Neural progenitor cell (in vitro differentiated cells): Measurements from ENCODE around the gene TUBD1. TPM values are rescaled to one million over a fixed set of nuclear protein-coding genes. Genes with fewer than 3 reads are reported as not detected.
"Not testable (repeated sequence)": the region's sequence is repeated elsewhere in the genome, so short reads cannot be mapped to it uniquely, and the experiment has no call there.

Source experiments
- DNase-seq: peaks from one replicate; pipeline ENCODE4 v3.0.0-alpha.2; 2016; ENCODE audit warnings: low spot score
- H2AFZ ChIP-seq: fragments of 200-600 bp; sonication (generic); replicated peaks from 2 replicates; pipeline ENCODE4 v1.6.1; 2016; ENCODE audit warnings: antibody characterized with exemption
- H3F3A ChIP-seq: fragments of 200-600 bp; sonication (generic); 2 replicates; pipeline ENCODE4 v1.6.1; 2016; ENCODE audit warnings: antibody characterized with exemption, low read depth
- H3K27ac ChIP-seq: fragments of 200-600 bp; sonication (generic); 2 replicates; pipeline ENCODE4 v1.5.1; 2016; ENCODE audit warnings: mild to moderate bottlenecking
- H3K27me3 ChIP-seq: fragments of 200-600 bp; sonication (generic); 2 replicates; pipeline ENCODE4 v1.6.1; 2016; ENCODE audit warnings: mild to moderate bottlenecking, moderate library complexity
- H3K36me3 ChIP-seq: fragments of 200-600 bp; sonication (generic); 2 replicates; pipeline ENCODE4 v1.5.1; 2016
- H3K4me1 ChIP-seq: fragments of 200-600 bp; sonication (generic); 2 replicates; pipeline ENCODE4 v1.6.1; 2016; ENCODE audit warnings: mixed run types
- H3K4me2 ChIP-seq: fragments of 200-600 bp; sonication (generic); 2 replicates; pipeline ENCODE4 v1.6.1; 2016
- H3K4me3 ChIP-seq: fragments of 200-600 bp; sonication (generic); 2 replicates; pipeline ENCODE4 v1.5.1; 2016
- H3K79me2 ChIP-seq: fragments of 200-600 bp; sonication (generic); 2 replicates; pipeline ENCODE4 v1.6.1; 2016; ENCODE audit warnings: low read depth
- H3K9ac ChIP-seq: fragments of 200-600 bp; sonication (generic); 2 replicates; pipeline ENCODE4 v1.6.1; 2016
- H3K9me3 ChIP-seq: fragments of 200-600 bp; sonication (generic); 2 replicates; pipeline ENCODE4 v1.5.1; 2016; ENCODE audit warnings: low read depth
- H4K20me1 ChIP-seq: fragments of 200-600 bp; sonication (generic); 2 replicates; pipeline ENCODE4 v1.6.1; 2016; ENCODE audit warnings: low read depth
- H3K27ac Mint-ChIP-seq: 3 replicates; pipeline ENCODE4 v1.8.0; 2021; ENCODE audit warnings: mixed read lengths
- H3K27me3 Mint-ChIP-seq: 2 replicates; pipeline ENCODE4 v1.8.0; 2022; ENCODE audit warnings: low read depth, mild to moderate bottlenecking, inconsistent platforms, moderate library complexity, mixed read lengths; ENCODE audit not compliant: insufficient read depth
- H3K36me3 Mint-ChIP-seq: 3 replicates; pipeline ENCODE4 v1.8.0; 2021; ENCODE audit warnings: mixed read lengths
- H3K4me1 Mint-ChIP-seq: 3 replicates; pipeline ENCODE4 v1.8.0; 2021; ENCODE audit warnings: mixed read lengths
- H3K4me3 Mint-ChIP-seq: 3 replicates; pipeline ENCODE4 v1.8.0; 2021; ENCODE audit warnings: mild to moderate bottlenecking, moderate library complexity, mixed read lengths
- H3K9me3 Mint-ChIP-seq: 3 replicates; pipeline ENCODE4 v1.8.0; 2020; ENCODE audit warnings: mixed read lengths
- CTCF ChIP-seq: fragments of 200-600 bp; sonication (generic); IDR thresholded peaks from 2 replicates; pipeline ENCODE4 v1.5.1; 2017; ENCODE audit warnings: antibody characterized with exemption, mild to moderate bottlenecking
- EZH2 ChIP-seq: fragments of 200-600 bp; sonication (generic); IDR thresholded peaks from 2 replicates; pipeline ENCODE4 v1.6.1; 2017; ENCODE audit warnings: antibody characterized with exemption, mild to moderate bottlenecking, moderate library complexity
- EZH2phosphoT487 ChIP-seq: fragments of 200-600 bp; sonication (generic); IDR thresholded peaks from 2 replicates; pipeline ENCODE4 v1.6.1; 2017; ENCODE audit warnings: antibody characterized with exemption
- total RNA-seq: library from RNA; depleted of rRNA; stranded (reverse); fragments of >200 nt; gene quantifications from 2 replicates; pipeline ENCODE4 v1.2.3, GENCODE V29; 2015; ENCODE audit warnings: low replicate concordance

TUBD1 gene
- total RNA-seq, 1 donor from 2014 or later: 32.6 TPM

- Histone ChIP-seq H3K9ac (no peak overlapping the region), H3K27ac (no peak overlapping the region), H3K36me3 (no peaks in the 10 kb centered on the region), H3K9me3 (no peaks in the 10 kb centered on the region), H3F3A (peaks cover 3% of the 10 kb centered on the region), H3K4me1 (no peaks in the 10 kb centered on the region), H2AFZ (no peak overlapping the region), H3K4me2 (no peak overlapping the region), H3K79me2 (no peaks in the 10 kb centered on the region), H4K20me1 (no peaks in the 10 kb centered on the region), H3K4me3 (no peak overlapping the region), H3K27me3 (no peaks in the 10 kb centered on the region)
- Mint-ChIP-seq H3K36me3 (no peaks in the 10 kb centered on the region), H3K4me3 (no peak overlapping the region), H3K27me3 (peaks cover 2% of the 10 kb centered on the region), H3K4me1 (peaks cover 9% of the 10 kb centered on the region), H3K27ac (peak overlapping the region; percentile 57), H3K9me3 (no peaks in the 10 kb centered on the region)
- TF ChIP-seq EZH2: no peak
- no peak for TF ChIP-seq EZH2phosphoT487
- TF ChIP-seq CTCF: no peak
- DNase-seq: no peak
Observed at GRCh38 chr17:59851439-59852375, 41.0 kb downstream of the TUBD1 start.

GRCh38 chr17:59850311-59850710 lies 42.4 kb downstream of the TUBD1 start:
- H3K9me3 ChIP-seq, H2AFZ ChIP-seq, H4K20me1 ChIP-seq, H3K4me3 ChIP-seq, H3K4me2 ChIP-seq, H3K27ac Mint-ChIP-seq, H3F3A ChIP-seq, H3K79me2 ChIP-seq, H3K4me1 Mint-ChIP-seq, H3K4me3 Mint-ChIP-seq, H3K36me3 Mint-ChIP-seq, H3K27me3 ChIP-seq, H3K36me3 ChIP-seq, H3K4me1 ChIP-seq, H3K9ac ChIP-seq, H3K27me3 Mint-ChIP-seq, DNase-seq, H3K27ac ChIP-seq, H3K9me3 Mint-ChIP-seq: not testable (repeated sequence)

- no peak for DNase-seq
- H3K9ac ChIP-seq: no peak overlapping the region
- no peaks in the 10 kb centered on the region for H3K79me2 ChIP-seq
- peaks cover 7% of the 10 kb centered on the region for H3F3A ChIP-seq
- H4K20me1 ChIP-seq: no peaks in the 10 kb centered on the region
- H3K4me3 ChIP-seq: no peak overlapping the region
- H3K27me3 Mint-ChIP-seq: peaks cover 2% of the 10 kb centered on the region
- no peaks in the 10 kb centered on the region for H3K9me3 Mint-ChIP-seq
- no peak overlapping the region for H3K27ac Mint-ChIP-seq
- H3K36me3 Mint-ChIP-seq: no peaks in the 10 kb centered on the region
- H3K27me3 ChIP-seq: no peaks in the 10 kb centered on the region
- H3K36me3 ChIP-seq: no peaks in the 10 kb centered on the region
- no peak overlapping the region for H3K27ac ChIP-seq
- no peak overlapping the region for H3K4me2 ChIP-seq
- no peak overlapping the region for H3K4me3 Mint-ChIP-seq
- H2AFZ ChIP-seq: no peak overlapping the region
- TF ChIP-seq CTCF (no peak), EZH2phosphoT487 (no peak), EZH2 (no peak)
- peaks cover 9% of the 10 kb centered on the region for H3K4me1 Mint-ChIP-seq
- H3K4me1 ChIP-seq: peaks cover 3% of the 10 kb centered on the region
- H3K9me3 ChIP-seq: no peaks in the 10 kb centered on the region
Observed at GRCh38 chr17:59848778-59849177, 44.0 kb downstream of the TUBD1 start.

- Mint-ChIP-seq H3K36me3 (no peaks in the 10 kb centered on the region), H3K9me3 (no peaks in the 10 kb centered on the region)
Observed at GRCh38 chr17:59848385-59848668, 44.4 kb downstream of the TUBD1 start.

More at GRCh38 chr17:59848385-59848668, 44.4 kb downstream of the TUBD1 start:
- no peak overlapping the region for H3K4me3 Mint-ChIP-seq
- H3K9ac ChIP-seq: no peak overlapping the region
- no peak for DNase-seq
- no peak overlapping the region for H3K4me3 ChIP-seq
- peaks cover 3% of the 10 kb centered on the region for H3K4me1 ChIP-seq
- no peaks in the 10 kb centered on the region for H3K79me2 ChIP-seq
- no peak overlapping the region for H3K4me2 ChIP-seq
- peaks cover 7% of the 10 kb centered on the region for H3K4me1 Mint-ChIP-seq
- H4K20me1 ChIP-seq: no peaks in the 10 kb centered on the region
- H3K27me3 ChIP-seq: no peaks in the 10 kb centered on the region
- no peaks in the 10 kb centered on the region for H3K36me3 ChIP-seq
- H3K27me3 Mint-ChIP-seq: peaks cover 2% of the 10 kb centered on the region
- no peak overlapping the region for H3K27ac Mint-ChIP-seq
- no peak overlapping the region for H2AFZ ChIP-seq
- TF ChIP-seq EZH2phosphoT487: no peak
- no peak for TF ChIP-seq CTCF
- TF ChIP-seq EZH2: no peak
- H3K9me3 ChIP-seq: no peaks in the 10 kb centered on the region
- peaks cover 7% of the 10 kb centered on the region for H3F3A ChIP-seq
- no peak overlapping the region for H3K27ac ChIP-seq
